ENCODE results near the gene LAPTM5. TPM values are rescaled to one million over a fixed set of nuclear protein-coding genes. Genes with fewer than 3 reads are reported as not detected.

LAPTM5 gene
- total and polyA plus RNA-seq, 2 donors (not counting 1 experiment from before 2014, with no cell fraction given): 1,384 to 1,519 TPM

GRCh38 chr1:30789388-30790255 lies 32.0 kb upstream of the LAPTM5 start:
- Mint-ChIP-seq H3K27ac (peak overlapping the region; percentile 15), H3K9me3 (ENCODE audit: insufficient read depth) (no peaks in the 10 kb centered on the region), H3K27me3 (peaks cover 26% of the 10 kb centered on the region), H3K4me1 (peaks cover 22% of the 10 kb centered on the region), H3K4me3 (peak overlapping the region; percentile 34)
- intact Hi-C loops (cut with micrococcal nuclease): no loop called here
- Histone ChIP-seq H3K27ac (ENCODE audit: low read length in 2 of 2) (no peak overlapping the region), H3K9ac (ENCODE audit: low read length) (no peak overlapping the region), H3K9me3 (ENCODE audit: control extremely low read depth in 1 of 3, control insufficient read depth in 2 of 3, insufficient read depth in 1 of 3, low read length in 2 of 3) (no peaks in the 10 kb centered on the region), H3K4me2 (replicated peaks; ENCODE audit: low read depth, low read length, poor library complexity, severe bottlenecking) (no peak overlapping the region), H4K20me1 (ENCODE audit: control insufficient read depth, insufficient read depth, low read length, poor library complexity, severe bottlenecking) (no peaks in the 10 kb centered on the region), H3K79me2 (ENCODE audit: control insufficient read depth, insufficient read depth, low read length) (no peaks in the 10 kb centered on the region), H3K27me3 (replicated peaks in 1 of 4; ENCODE audit: control extremely low read depth in 1 of 4, control insufficient read depth in 3 of 4, insufficient read depth in 4 of 4, low read length in 3 of 4) (peaks cover 0 to 10% (median 0%) of the 10 kb centered on the region in 4 experiments), H2AFZ (ENCODE audit: insufficient read depth, low read depth, low read length, poor library complexity, severe bottlenecking) (no peak overlapping the region), H3K36me3 (replicated peaks in 1 of 2; ENCODE audit: control extremely low read depth in 1 of 2, control insufficient read depth in 1 of 2, extremely low read depth in 1 of 2, insufficient read depth in 2 of 2, low read length in 1 of 2) (no peaks in the 10 kb centered on the region), H3K4me1 (ENCODE audit: control insufficient read depth in 2 of 2, insufficient read depth in 2 of 2, low read length in 2 of 2) (peaks cover 14 to 18% of the 10 kb centered on the region in 2 donors), H3K4me3 (ENCODE audit: control extremely low read depth in 1 of 5, extremely low read depth in 1 of 5, insufficient read depth in 1 of 5, low read depth in 2 of 5, low read length in 4 of 5) (no peak overlapping the region)
- CTCF ChIA-PET: interaction anchor here (1.4 to 2.5 kb wide), 3 partner anchors 13 to 123 kb away, joined by 4 to 7 read pairs (median 6); no protein-coding TSS in a partner anchor
- 96% methylated on average over 7 of the region's 12 CpGs for WGBS (ENCODE audit: insufficient coverage)
- no peak for TF ChIP-seq EZH2 (IDR thresholded peaks at IDR 0.05; ENCODE audit: borderline replicate concordance, insufficient read depth, low read depth, low read length, poor library complexity, severe bottlenecking)
- TF ChIP-seq, protein P1, sequence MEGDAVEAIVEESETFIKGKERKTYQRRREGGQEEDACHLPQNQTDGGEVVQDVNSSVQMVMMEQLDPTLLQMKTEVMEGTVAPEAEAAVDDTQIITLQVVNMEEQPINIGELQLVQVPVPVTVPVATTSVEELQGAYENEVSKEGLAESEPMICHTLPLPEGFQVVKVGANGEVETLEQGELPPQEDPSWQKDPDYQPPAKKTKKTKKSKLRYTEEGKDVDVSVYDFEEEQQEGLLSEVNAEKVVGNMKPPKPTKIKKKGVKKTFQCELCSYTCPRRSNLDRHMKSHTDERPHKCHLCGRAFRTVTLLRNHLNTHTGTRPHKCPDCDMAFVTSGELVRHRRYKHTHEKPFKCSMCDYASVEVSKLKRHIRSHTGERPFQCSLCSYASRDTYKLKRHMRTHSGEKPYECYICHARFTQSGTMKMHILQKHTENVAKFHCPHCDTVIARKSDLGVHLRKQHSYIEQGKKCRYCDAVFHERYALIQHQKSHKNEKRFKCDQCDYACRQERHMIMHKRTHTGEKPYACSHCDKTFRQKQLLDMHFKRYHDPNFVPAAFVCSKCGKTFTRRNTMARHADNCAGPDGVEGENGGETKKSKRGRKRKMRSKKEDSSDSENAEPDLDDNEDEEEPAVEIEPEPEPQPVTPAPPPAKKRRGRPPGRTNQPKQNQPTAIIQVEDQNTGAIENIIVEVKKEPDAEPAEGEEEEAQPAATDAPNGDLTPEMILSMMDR (IDR thresholded peaks at IDR 0.05): no peak
- no peak for DNase-seq
- no peak for ATAC-seq (ENCODE audit: low read depth)
- POLR2A ChIA-PET: interaction anchor here (1.3 kb wide), 1 partner anchor 71 kb away, joined by 4 read pairs; no protein-coding TSS in a partner anchor

Measured in B cell (primary cell).